H1 (cell line): ENCODE measurements around the gene EMP3. TPM values are rescaled to one million over a fixed set of nuclear protein-coding genes. Genes with fewer than 3 reads are reported as not detected.

Experiments used
- CTCF ChIA-PET: fragments of 300-600 bp; sonication (Branson Sonifier 250); formaldehyde crosslinking; loops from one replicate; lab custom pipeline; 2021; ENCODE audit not compliant: partially characterized antibody; lab: Charles Lee
- POLR2A ChIA-PET: fragments of 300-600 bp; sonication (Branson Sonifier 250); formaldehyde crosslinking; loops from one replicate; lab custom pipeline; 2021; ENCODE audit warnings: inconsistent platforms; ENCODE audit not compliant: partially characterized antibody; lab: Charles Lee
- DNase-seq, 2 experiments: peaks; one replicate each; pipeline versions ENCODE4 v3.0.0 to v3.0.0-alpha.2; 2010 to 2022; ENCODE audit warnings: low spot score in 2 of 2, low read depth in 1 of 2, mixed read lengths in 1 of 2
- FAIRE-seq: peaks from 2 replicates; lab custom pipeline; 2011; peaks lifted over from hg19 to GRCh38; lab: Jason Lieb, UNC
- H2AFZ ChIP-seq: 2 replicates; pipeline ENCODE4 v1.8.1; 2012; ENCODE audit warnings: low read length, inconsistent platforms
- H2AK5ac ChIP-seq: 2 replicates; pipeline ENCODE4 v1.6.1; 2013; ENCODE audit warnings: low read depth, low read length
- H2BK120ac ChIP-seq: replicated peaks from 2 replicates; pipeline ENCODE3; 2013; ENCODE audit warnings: low read depth, low read length, inconsistent platforms
- H2BK12ac ChIP-seq: 2 replicates; pipeline ENCODE4 v1.6.1; 2013; ENCODE audit warnings: low read depth, low read length
- H2BK15ac ChIP-seq: 2 replicates; pipeline ENCODE4 v1.6.1; 2013; ENCODE audit warnings: low read length
- H2BK20ac ChIP-seq: 2 replicates; pipeline ENCODE4 v1.6.1; 2013; ENCODE audit warnings: low read length
- H2BK5ac ChIP-seq: 2 replicates; pipeline ENCODE4 v1.6.1; 2013; ENCODE audit warnings: low read depth, low read length
- H3K14ac ChIP-seq: 2 replicates; pipeline ENCODE4 v1.6.1; 2013; ENCODE audit warnings: inconsistent platforms; ENCODE audit not compliant: insufficient read length
- H3K18ac ChIP-seq: 2 replicates; pipeline ENCODE4 v1.6.1; 2013; ENCODE audit warnings: low read length; ENCODE audit errors: extremely low read depth
- H3K23ac ChIP-seq: 2 replicates; pipeline ENCODE4 v1.6.1; 2013; ENCODE audit warnings: inconsistent platforms; ENCODE audit not compliant: insufficient read length
- H3K23me2 ChIP-seq: 2 replicates; pipeline ENCODE4 v1.6.1; 2013; ENCODE audit warnings: low read depth, low read length
- H3K27ac ChIP-seq: 2 replicates; pipeline ENCODE4 v1.6.1; 2011; ENCODE audit warnings: low read depth, low read length, inconsistent platforms
- H3K27me3 ChIP-seq, 4 experiments: replicated peaks in 1 of 4; 1 replicate in 1 of 4; 2 replicates in 3 of 4; pipeline versions ENCODE4 v1.6.1 to v1.8.1; 2011 to 2013; ENCODE audit warnings: low read length in 3 of 4, mild to moderate bottlenecking in 3 of 4, inconsistent platforms in 2 of 4, mixed read lengths in 2 of 4, moderate library complexity in 1 of 4; ENCODE audit not compliant: control insufficient read depth in 3 of 4, insufficient read depth in 3 of 4; ENCODE audit errors: extremely low read depth in 1 of 4
- H3K36me3 ChIP-seq, 4 experiments: 2 replicates each; pipeline versions ENCODE4 v1.6.1 to v1.8.1; 2011 to 2013; ENCODE audit warnings: mild to moderate bottlenecking in 4 of 4, low read length in 3 of 4, moderate library complexity in 2 of 4, control low read depth in 1 of 4, inconsistent platforms in 1 of 4; ENCODE audit not compliant: insufficient read depth in 4 of 4, control insufficient read depth in 2 of 4
- H3K4ac ChIP-seq: replicated peaks from 2 replicates; pipeline ENCODE3; 2013; ENCODE audit warnings: low read length, low read depth, mixed read lengths, inconsistent platforms; ENCODE audit not compliant: insufficient read length
- H3K4me1 ChIP-seq, 4 experiments: replicated peaks in 1 of 4; 1 replicate in 1 of 4; 2 replicates in 3 of 4; pipeline versions ENCODE4 v1.6.1 to v1.8.1; 2011 to 2013; ENCODE audit warnings: low read length in 3 of 4, inconsistent platforms in 2 of 4, mixed read lengths in 1 of 4; ENCODE audit not compliant: insufficient read depth in 4 of 4, control insufficient read depth in 3 of 4
- H3K4me2 ChIP-seq, 2 experiments: 2 replicates each; pipeline versions ENCODE4 v1.6.1 to v1.8.1; 2011 to 2013; ENCODE audit warnings: low read depth in 2 of 2, low read length in 2 of 2, control low read depth in 1 of 2, inconsistent platforms in 1 of 2, mild to moderate bottlenecking in 1 of 2; ENCODE audit not compliant: insufficient read depth in 1 of 2
- H3K4me3 ChIP-seq, 4 experiments: fragments of 200-600, 300-600 bp in 1 of 4; sonication (generic), shearing (Covaris generic), sonication (Bioruptor Twin) in 1 of 4; 2 replicates each; pipeline versions ENCODE4 v1.5.1 to v1.8.1; 2011 to 2016; ENCODE audit warnings: low read length in 4 of 4, low read depth in 3 of 4, control low read depth in 2 of 4, inconsistent platforms in 2 of 4, mild to moderate bottlenecking in 2 of 4, mixed read lengths in 1 of 4, moderate library complexity in 1 of 4; ENCODE audit not compliant: insufficient read depth in 2 of 4; ENCODE audit errors: extremely low read depth in 1 of 4
- H3K56ac ChIP-seq: replicated peaks from 2 replicates; pipeline ENCODE3; 2013; ENCODE audit warnings: low read depth, mild to moderate bottlenecking, mixed read lengths, low read length, inconsistent platforms; ENCODE audit not compliant: insufficient read length
- H3K79me1 ChIP-seq: 2 replicates; pipeline ENCODE4 v1.6.1; 2013; ENCODE audit warnings: low read depth, low read length, control low read depth
- H3K79me2 ChIP-seq, 2 experiments: 2 replicates each; pipeline versions ENCODE4 v1.6.1 to v1.8.1; 2012 to 2013; ENCODE audit warnings: low read length in 2 of 2, mild to moderate bottlenecking in 2 of 2, inconsistent platforms in 1 of 2; ENCODE audit not compliant: insufficient read depth in 2 of 2, control insufficient read depth in 1 of 2
- H3K9ac ChIP-seq, 4 experiments: replicated peaks in 1 of 4; 1 replicate in 1 of 4; 2 replicates in 3 of 4; pipeline versions ENCODE4 v1.6.1 to v1.8.1; 2011 to 2013; ENCODE audit warnings: low read depth in 3 of 4, low read length in 3 of 4, control low read depth in 2 of 4, mild to moderate bottlenecking in 2 of 4, moderate library complexity in 2 of 4, inconsistent platforms in 1 of 4; ENCODE audit errors: extremely low read depth in 1 of 4
- H3K9me3 ChIP-seq, 2 experiments: 2 replicates each; pipeline versions ENCODE4 v1.6.1 to v1.8.1; 2012 to 2013; ENCODE audit warnings: mild to moderate bottlenecking in 2 of 2, moderate library complexity in 2 of 2, control low read depth in 1 of 2, inconsistent platforms in 1 of 2, low read depth in 1 of 2, low read length in 1 of 2, mixed read lengths in 1 of 2; ENCODE audit not compliant: insufficient read depth in 2 of 2
- H4K20me1 ChIP-seq, 2 experiments: replicated peaks in 1 of 2; 2 replicates each; pipeline versions ENCODE3 to v1.8.1; 2011 to 2013; ENCODE audit warnings: inconsistent platforms in 2 of 2, low read length in 2 of 2, mild to moderate bottlenecking in 1 of 2; ENCODE audit not compliant: insufficient read depth in 2 of 2, control insufficient read depth in 1 of 2
- H4K5ac ChIP-seq: 2 replicates; pipeline ENCODE4 v1.6.1; 2013; ENCODE audit warnings: low read length, low read depth, mixed read lengths, inconsistent platforms; ENCODE audit not compliant: insufficient read length
- H4K8ac ChIP-seq: 2 replicates; pipeline ENCODE4 v1.8.0; 2013; ENCODE audit warnings: mild to moderate bottlenecking, moderate library complexity, low read length, inconsistent platforms; ENCODE audit not compliant: insufficient read depth; ENCODE audit errors: extremely low read depth
- H4K91ac ChIP-seq: replicated peaks from 2 replicates; pipeline ENCODE3; 2013; ENCODE audit warnings: low read length, mixed read lengths, inconsistent platforms; ENCODE audit not compliant: insufficient read length
- EZH2 ChIP-seq: fragments of 200-600 bp; sonication (generic); IDR thresholded peaks from 2 replicates; pipeline ENCODE4 v1.7.1; 2012; ENCODE audit warnings: low read depth, mild to moderate bottlenecking, moderate library complexity, low read length, inconsistent platforms; ENCODE audit not compliant: severe bottlenecking
- FOSL1 ChIP-seq: IDR thresholded peaks from 2 replicates; pipeline ENCODE4 v1.6.1; 2011; ENCODE audit warnings: mild to moderate bottlenecking, low read depth, low read length, moderate library complexity; ENCODE audit not compliant: insufficient read depth
- JUN ChIP-seq: IDR thresholded peaks from 2 replicates; pipeline ENCODE4 v1.6.1; 2011; ENCODE audit warnings: low read depth, mild to moderate bottlenecking, improper control_type of control experiment, low read length
- RAD21 ChIP-seq, 2 experiments: IDR thresholded peaks in 1 of 2; conservative IDR thresholded peaks in 1 of 2; 2 replicates each; pipeline ENCODE4 v1.6.1; 2011; ENCODE audit warnings: low read depth in 2 of 2, low read length in 2 of 2, improper control_type of control experiment in 1 of 2, inconsistent platforms in 1 of 2, mild to moderate bottlenecking in 1 of 2, moderate library complexity in 1 of 2
- SP1 ChIP-seq: IDR thresholded peaks from 2 replicates; pipeline ENCODE4 v1.6.1; 2011; ENCODE audit warnings: low read depth, low read length
- SRF ChIP-seq: IDR thresholded peaks from 2 replicates; pipeline ENCODE4 v1.6.1; 2011; ENCODE audit warnings: mild to moderate bottlenecking, low read depth, low read length, moderate library complexity
- SUZ12 ChIP-seq: fragments of 200-600 bp; sonication (generic); IDR thresholded peaks from 2 replicates; pipeline ENCODE4 v1.6.1; 2012; ENCODE audit warnings: mild to moderate bottlenecking, inconsistent platforms, low read length, moderate library complexity, mixed read lengths
- USF2 ChIP-seq: IDR thresholded peaks from 2 replicates; pipeline ENCODE4 v1.6.1; 2011; ENCODE audit warnings: low read length, improper control_type of control experiment
- WGBS, 2 experiments: shearing (Covaris generic) in 1 of 2; methylation state at CpG; one replicate each; pipeline versions ENCODE4 v1.1.6 to v1.1.7; 2013 to 2015; ENCODE audit warnings: low lambda C conversion rate in 2 of 2, mixed read lengths in 2 of 2, inconsistent platforms in 1 of 2, low coverage in 1 of 2, missing lambda C conversion rate in 1 of 2; ENCODE audit not compliant: insufficient replicate concordance in 2 of 2, insufficient coverage in 1 of 2, insufficient read length in 1 of 2; ENCODE audit errors: extremely low coverage in 1 of 2, missing lambda C conversion rate in 1 of 2; 5-methylcytosine and 5-hydroxymethylcytosine counted together
- polyA plus RNA-seq, 7 experiments: library from polyadenylated mRNA; depleted of rRNA in 3 of 7; stranded (reverse) in 5 of 7; unstranded in 2 of 7; fragments of >200 nt in 5 of 7; fragments of 200-250 nt in 2 of 7; gene quantifications; 1 replicate in 5 of 7; 2 replicates in 1 of 7; 4 replicates in 1 of 7; pipeline versions ENCODE4 v1.2.1 to v1.2.3, GENCODE V29; 2011 to 2013; ENCODE audit warnings: missing spikeins in 2 of 7, mixed read lengths in 2 of 7
- total RNA-seq: library from RNA; stranded (reverse); fragmentation: NEBNext Ultra II Directional; extraction: Animal tissue kit (Norgen Biotek cat#: 25700); gene quantifications from 2 replicates; pipeline ENCODE4 v1.2.1, GENCODE V29; 2021

Gene EMP3
- total and polyA plus RNA-seq, 2 of the 8 experiments (the other 6 are each of a cell fraction or from before 2014, with no cell fraction given), result 18.4 to 87.8 TPM

DNA sequence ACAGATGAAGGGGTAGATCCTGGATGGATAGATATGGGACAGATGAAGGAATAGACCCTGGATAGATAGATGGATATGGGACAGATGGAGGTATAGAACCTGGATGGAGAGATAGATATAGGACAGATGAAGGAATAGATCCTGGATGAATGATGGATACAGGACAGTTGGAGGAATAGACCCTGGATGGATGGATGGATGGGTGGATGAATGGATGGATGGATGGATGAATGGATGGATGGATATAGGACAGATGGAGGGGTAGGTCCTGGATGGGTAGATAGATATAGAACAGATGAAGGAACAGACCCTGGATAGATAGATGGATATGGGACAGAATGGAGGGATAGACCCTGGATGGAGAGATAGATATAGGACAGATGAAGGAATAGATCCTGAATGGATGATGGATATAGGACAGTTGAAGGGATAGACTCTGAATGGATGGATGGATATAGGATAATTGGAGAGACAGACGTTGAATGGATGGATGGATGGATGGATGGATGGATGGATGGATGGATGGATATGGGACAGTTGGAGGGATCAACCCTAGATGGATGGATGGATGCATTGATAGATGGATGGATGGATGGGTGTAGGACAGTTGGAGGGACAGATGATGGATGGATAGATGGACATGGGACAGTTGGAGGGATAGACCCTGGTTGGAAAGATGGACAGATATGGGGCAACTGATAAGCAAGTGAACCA lies 23.3 kb upstream of the EMP3 start:
- no peak for TF ChIP-seq RAD21 (IDR thresholded peaks at IDR 0.05 in 1 of 2, conservative IDR thresholded peaks at IDR 0.05 in 1 of 2; ENCODE audit: low read depth in 2 of 2, low read length in 2 of 2)
- no peak for TF ChIP-seq JUN
- TF ChIP-seq FOSL1, result no peak
- no peak for TF ChIP-seq SUZ12
- TF ChIP-seq USF2, result no peak
- no peak for TF ChIP-seq SRF
- no peak for TF ChIP-seq SP1
- TF ChIP-seq EZH2, result no peak
- TF ChIP-seq, all 59 proteins: peak for 0
- no peak overlapping the region for H3K4me3 ChIP-seq
- no peak overlapping the region for H2BK20ac ChIP-seq
- H3K79me2 ChIP-seq, result no peaks in the 10 kb centered on the region
- H2BK120ac ChIP-seq, result no peak overlapping the region
- H2BK15ac ChIP-seq, result no peak overlapping the region
- H2BK12ac ChIP-seq, result no peak overlapping the region
- H4K5ac ChIP-seq, result no peak overlapping the region
- no peak overlapping the region for H3K9ac ChIP-seq
- CTCF ChIA-PET, result interaction anchor here (0.6 to 1.7 kb wide), 4 partner anchors 10 to 37 kb away, joined by 3 to 8 read pairs (median 4); no protein-coding TSS in a partner anchor
- H2AFZ ChIP-seq, result no peak overlapping the region
- no peak overlapping the region for H3K56ac ChIP-seq
- no peak for DNase-seq
- peaks cover 5% of the 10 kb centered on the region; the same call in 1 of the 2 replicates for H3K23me2 ChIP-seq
- peaks cover 0 to 2% of the 10 kb centered on the region in 2 experiments for H4K20me1 ChIP-seq
- peaks cover 0 to 8% (median 0%) of the 10 kb centered on the region in 4 experiments; a peak in 1 of 7 replicates for H3K4me1 ChIP-seq
- H3K14ac ChIP-seq, result no peak overlapping the region
- no peaks in the 10 kb centered on the region for H3K9me3 ChIP-seq
- H4K8ac ChIP-seq, result no peak overlapping the region
- H3K23ac ChIP-seq, result no peak overlapping the region
- H3K79me1 ChIP-seq, result no peaks in the 10 kb centered on the region
- H3K27me3 ChIP-seq, result no peaks in the 10 kb centered on the region
- no peak overlapping the region for H2AK5ac ChIP-seq
- FAIRE-seq, result no peak
- 84 to 100% methylated on average over 1 of the region's 1 CpG for WGBS, 2 experiments
- H2BK5ac ChIP-seq, result peak overlapping the region; percentile 16; the same call in 1 of the 2 replicates
- H3K4me2 ChIP-seq, result no peak overlapping the region
- H3K18ac ChIP-seq, result no peak overlapping the region
- H4K91ac ChIP-seq, result no peak overlapping the region
- POLR2A ChIA-PET, result no interaction called here
- H3K36me3 ChIP-seq, result no peaks in the 10 kb centered on the region
- no peak overlapping the region for H3K27ac ChIP-seq
- H3K4ac ChIP-seq, result no peak overlapping the region
